ENCODE results near the gene C19orf33. TPM values are rescaled to one million over a fixed set of nuclear protein-coding genes. Genes with fewer than 3 reads are reported as not detected.
A peak's percentile ranks its signal among the peaks of the same experiment; 100 is the strongest.
"Not testable (repeated sequence)": the region's sequence is repeated elsewhere in the genome, so short reads cannot be mapped to it uniquely, and the experiment has no call there.

The C19orf33 gene
- polyA plus RNA-seq = 387 TPM
- long read RNA-seq, donor 1, transcript C19orf33-201 (4 exons, 467 nt) = major isoform, 98 of 144 reads
- long read RNA-seq, donor 1, transcript C19orf33-203 (3 exons, 462 nt) = minor isoform, 22 of 144 reads
- long read RNA-seq, donor 1, transcript C19orf33-202 (4 exons, 520 nt) = minor isoform, 21 of 144 reads
- long read RNA-seq, donor 1, partial matches to known transcripts = 0 of 144 reads
- long read RNA-seq, donor 1, other reads (novel, unspliced or antisense) = 0 of 144 reads
- long read RNA-seq, donor 2, transcript C19orf33-203 (3 exons, 462 nt) = minor isoform, 59 of 356 reads
- long read RNA-seq, donor 2, transcript C19orf33-202 (4 exons, 520 nt) = minor isoform, 44 of 356 reads
- long read RNA-seq, donor 2, transcript C19orf33-204 (3 exons, 502 nt) = minor isoform, 7 of 356 reads
- long read RNA-seq, donor 2, transcript C19orf33-201 (4 exons, 467 nt) = major isoform, 218 of 356 reads
- long read RNA-seq, donor 2, partial matches to known transcripts = 28 of 356 reads
- long read RNA-seq, donor 2, other reads (novel, unspliced or antisense) = 0 of 356 reads
- long read RNA-seq, donor 3 = 0 reads
- long read RNA-seq, donor 4, transcript C19orf33-203 (3 exons, 462 nt) = minor isoform, 9 of 56 reads
- long read RNA-seq, donor 4, transcript C19orf33-201 (4 exons, 467 nt) = major isoform, 39 of 56 reads
- long read RNA-seq, donor 4, transcript C19orf33-202 (4 exons, 520 nt) = minor isoform, 6 of 56 reads
- long read RNA-seq, donor 4, partial matches to known transcripts = 0 of 56 reads
- long read RNA-seq, donor 4, other reads (novel, unspliced or antisense) = 0 of 56 reads
- long read RNA-seq, donor 5, transcript C19orf33-203 (3 exons, 462 nt) = minor isoform, 13 of 210 reads
- long read RNA-seq, donor 5, transcript C19orf33-202 (4 exons, 520 nt) = minor isoform, 34 of 210 reads
- long read RNA-seq, donor 5, transcript C19orf33-201 (4 exons, 467 nt) = major isoform, 146 of 210 reads
- long read RNA-seq, donor 5, partial matches to known transcripts = 15 of 210 reads
- long read RNA-seq, donor 5, other reads (novel, unspliced or antisense) = 0 of 210 reads
- long read RNA-seq, donor 6, transcript C19orf33-202 (4 exons, 520 nt) = minor isoform, 34 of 305 reads
- long read RNA-seq, donor 6, transcript C19orf33-203 (3 exons, 462 nt) = minor isoform, 69 of 305 reads
- long read RNA-seq, donor 6, transcript C19orf33-204 (3 exons, 502 nt) = minor isoform, 6 of 305 reads
- long read RNA-seq, donor 6, transcript C19orf33-201 (4 exons, 467 nt) = major isoform, 189 of 305 reads
- long read RNA-seq, donor 6, partial matches to known transcripts = 7 of 305 reads
- long read RNA-seq, donor 6, other reads (novel, unspliced or antisense) = 0 of 305 reads
- long read RNA-seq, donor 7, transcript C19orf33-203 (3 exons, 462 nt) = minor isoform, 9 of 93 reads
- long read RNA-seq, donor 7, transcript C19orf33-201 (4 exons, 467 nt) = major isoform, 67 of 93 reads
- long read RNA-seq, donor 7, transcript C19orf33-202 (4 exons, 520 nt) = minor isoform, 8 of 93 reads
- long read RNA-seq, donor 7, partial matches to known transcripts = 8 of 93 reads
- long read RNA-seq, donor 7, other reads (novel, unspliced or antisense) = 0 of 93 reads
- long read RNA-seq, donor 8, transcript C19orf33-204 (3 exons, 502 nt) = minor isoform, 11 of 473 reads
- long read RNA-seq, donor 8, transcript C19orf33-202 (4 exons, 520 nt) = minor isoform, 67 of 473 reads
- long read RNA-seq, donor 8, transcript C19orf33-201 (4 exons, 467 nt) = major isoform, 327 of 473 reads
- long read RNA-seq, donor 8, transcript C19orf33-203 (3 exons, 462 nt) = minor isoform, 53 of 473 reads
- long read RNA-seq, donor 8, partial matches to known transcripts = 15 of 473 reads
- long read RNA-seq, donor 8, other reads (novel, unspliced or antisense) = 0 of 473 reads
- long read RNA-seq, donor 9, transcript C19orf33-203 (3 exons, 462 nt) = minor isoform, 61 of 410 reads
- long read RNA-seq, donor 9, transcript C19orf33-202 (4 exons, 520 nt) = minor isoform, 47 of 410 reads
- long read RNA-seq, donor 9, transcript C19orf33-201 (4 exons, 467 nt) = major isoform, 284 of 410 reads
- long read RNA-seq, donor 9, transcript C19orf33-204 (3 exons, 502 nt) = minor isoform, 10 of 410 reads
- long read RNA-seq, donor 9, partial matches to known transcripts = 8 of 410 reads
- long read RNA-seq, donor 9, other reads (novel, unspliced or antisense) = 0 of 410 reads
- long read RNA-seq, donor 10, transcript C19orf33-202 (4 exons, 520 nt) = minor isoform, 55 of 438 reads
- long read RNA-seq, donor 10, transcript C19orf33-201 (4 exons, 467 nt) = major isoform, 271 of 438 reads
- long read RNA-seq, donor 10, transcript C19orf33-203 (3 exons, 462 nt) = minor isoform, 72 of 438 reads
- long read RNA-seq, donor 10, transcript C19orf33-204 (3 exons, 502 nt) = minor isoform, 14 of 438 reads
- long read RNA-seq, donor 10, partial matches to known transcripts = 26 of 438 reads
- long read RNA-seq, donor 10, other reads (novel, unspliced or antisense) = 0 of 438 reads
- long read RNA-seq, donor 11, transcript C19orf33-201 (4 exons, 467 nt) = major isoform, 106 of 156 reads
- long read RNA-seq, donor 11, transcript C19orf33-202 (4 exons, 520 nt) = minor isoform, 17 of 156 reads
- long read RNA-seq, donor 11, transcript C19orf33-203 (3 exons, 462 nt) = minor isoform, 21 of 156 reads
- long read RNA-seq, donor 11, partial matches to known transcripts = 8 of 156 reads
- long read RNA-seq, donor 11, other reads (novel, unspliced or antisense) = 0 of 156 reads

- no peaks in the 10 kb centered on the region for H3K9me3 ChIP-seq (ENCODE audit: control insufficient read depth, low read depth, low read length)
- no CpG with 5 or more reads among the region's 28 CpGs for WGBS (ENCODE audit: insufficient coverage, low lambda C conversion rate)
- peak within 1 kb of the TSS; percentile 99 for H3K27ac ChIP-seq (ENCODE audit: low read length)
- no peaks in the 10 kb centered on the region for H3K27me3 ChIP-seq (ENCODE audit: control insufficient read depth, insufficient read depth, low read length)
- peak within 1 kb of the TSS; percentile 62 for H3K4me3 ChIP-seq (ENCODE audit: low read length)
- peaks cover 31% of the 10 kb centered on the region for H3K4me1 ChIP-seq (ENCODE audit: control insufficient read depth, insufficient read depth, low read length)
- peaks cover 21% of the 10 kb centered on the region for H3K36me3 ChIP-seq (ENCODE audit: control insufficient read depth, insufficient read depth, low read length)
- peak; percentile 97 to 98 for DNase-seq
These were observed at the start of gene C19orf33 for GRCh38 chr19:38303517-38304351. Gene C19orf33 (plus strand): TSS chr19:38304251. CDS start chr19:38304262, 11 bp downstream.

GRCh38 chr19:38255383-38256014 is 48.6 kb upstream of the C19orf33 start:
- no CpG with 5 or more reads among the region's 17 CpGs for WGBS (ENCODE audit: insufficient coverage, low lambda C conversion rate)
- Histone ChIP-seq H3K4me1 (ENCODE audit: control insufficient read depth, insufficient read depth, low read length) (peaks cover 54% of the 10 kb centered on the region), H3K27me3 (ENCODE audit: control insufficient read depth, insufficient read depth, low read length) (no peaks in the 10 kb centered on the region), H3K9me3 (ENCODE audit: control insufficient read depth, low read depth, low read length) (no peaks in the 10 kb centered on the region), H3K27ac (ENCODE audit: low read length) (peak overlapping the region; percentile 70), H3K36me3 (ENCODE audit: control insufficient read depth, insufficient read depth, low read length) (no peaks in the 10 kb centered on the region), H3K4me3 (ENCODE audit: low read length) (peak overlapping the region; percentile 51)
- DNase-seq = peak in 1 of 2 donors; percentile 59

GRCh38 chr19:38261942-38262341 is 42.1 kb upstream of the C19orf33 start:
- H3K36me3 ChIP-seq (ENCODE audit: control insufficient read depth, insufficient read depth, low read length); DNase-seq; H3K4me3 ChIP-seq (ENCODE audit: low read length); H3K9me3 ChIP-seq (ENCODE audit: control insufficient read depth, low read depth, low read length); H3K27ac ChIP-seq (ENCODE audit: low read length); H3K27me3 ChIP-seq (ENCODE audit: control insufficient read depth, insufficient read depth, low read length): not testable (repeated sequence)
- peaks cover 23% of the 10 kb centered on the region for H3K4me1 ChIP-seq (ENCODE audit: control insufficient read depth, insufficient read depth, low read length)
- WGBS (ENCODE audit: insufficient coverage, low lambda C conversion rate) = no CpG with 5 or more reads among the region's 12 CpGs

GRCh38 chr19:38262585-38263268 is 41.3 kb upstream of the C19orf33 start:
- Histone ChIP-seq H3K36me3 (ENCODE audit: control insufficient read depth, insufficient read depth, low read length) (no peaks in the 10 kb centered on the region), H3K4me3 (ENCODE audit: low read length) (no peak overlapping the region), H3K4me1 (ENCODE audit: control insufficient read depth, insufficient read depth, low read length) (peaks cover 28% of the 10 kb centered on the region), H3K9me3 (ENCODE audit: control insufficient read depth, low read depth, low read length) (peaks cover 5% of the 10 kb centered on the region), H3K27ac (ENCODE audit: low read length) (peak overlapping the region; percentile 85), H3K27me3 (ENCODE audit: control insufficient read depth, insufficient read depth, low read length) (no peaks in the 10 kb centered on the region)
- peak in 1 of 2 donors; percentile 84 for DNase-seq
- 86% methylated on average over 1 of the region's 7 CpGs for WGBS (ENCODE audit: insufficient coverage, low lambda C conversion rate)

- Histone ChIP-seq H3K27ac (ENCODE audit: low read length) (peak overlapping the region; percentile 85), H3K4me3 (ENCODE audit: low read length) (peak overlapping the region; percentile 5), H3K4me1 (ENCODE audit: control insufficient read depth, insufficient read depth, low read length) (peaks cover 35% of the 10 kb centered on the region), H3K36me3 (ENCODE audit: control insufficient read depth, insufficient read depth, low read length) (no peaks in the 10 kb centered on the region), H3K9me3 (ENCODE audit: control insufficient read depth, low read depth, low read length) (peaks cover 5% of the 10 kb centered on the region), H3K27me3 (ENCODE audit: control insufficient read depth, insufficient read depth, low read length) (no peaks in the 10 kb centered on the region)
- no CpG with 5 or more reads among the region's 34 CpGs for WGBS (ENCODE audit: insufficient coverage, low lambda C conversion rate)
- peak; percentile 94 to 98 for DNase-seq
These were observed 40.2 kb upstream of the C19orf33 start for GRCh38 chr19:38263689-38264485.

- H3K27me3 ChIP-seq (ENCODE audit: control insufficient read depth, insufficient read depth, low read length) = no peaks in the 10 kb centered on the region
- peaks cover 39% of the 10 kb centered on the region for H3K4me1 ChIP-seq (ENCODE audit: control insufficient read depth, insufficient read depth, low read length)
- DNase-seq = peak in 1 of 2 donors; percentile 41
- no CpG with 5 or more reads among the region's 78 CpGs for whole genome bisulfite sequencing (ENCODE audit: insufficient coverage, low lambda C conversion rate)
- H3K36me3 ChIP-seq (ENCODE audit: control insufficient read depth, insufficient read depth, low read length) = no peaks in the 10 kb centered on the region
- peak within 1 kb of the TSS; percentile 99 for H3K27ac ChIP-seq (ENCODE audit: low read length)
- H3K9me3 ChIP-seq (ENCODE audit: control insufficient read depth, low read depth, low read length) = peaks cover 5% of the 10 kb centered on the region
- H3K4me3 ChIP-seq (ENCODE audit: low read length) = peak within 1 kb of the TSS; percentile 94
These were observed 39.4 kb upstream of the C19orf33 start, which contains the start of gene SPINT2 for GRCh38 chr19:38264486-38265212. Gene SPINT2 (plus strand): TSS chr19:38264573. CDS start chr19:38264893, 320 bp downstream.

Measured in large intestine (tissue), 12 donors.